ENCODE results near the gene GNPTG. TPM values are rescaled to one million over a fixed set of nuclear protein-coding genes. Genes with fewer than 3 reads are reported as not detected.

The GNPTG gene
- total and polyA plus RNA-seq, 9 of the 15 experiments (the other 6 are each of a cell fraction or from before 2014, with no cell fraction given) = 0.69 to 33.3 (median 13.6) TPM

GRCh38 chr16:1331712-1332617 lies 19.8 kb upstream of the GNPTG start (continued):
- TF ChIP-seq ZZZ3 (IDR thresholded peaks at IDR 0.05) (no peak), KLF10 (CRISPR knock-in tag; IDR thresholded peaks at IDR 0.05) (no peak), HDAC2 (IDR thresholded peaks at IDR 0.05) (no peak), TCFL5 (CRISPR knock-in tag; conservative IDR thresholded peaks at IDR 0.05) (no peak), DLX4 (CRISPR knock-in tag; IDR thresholded peaks at IDR 0.05) (no peak), ZNF140 (CRISPR knock-in tag; IDR thresholded peaks at IDR 0.05) (no peak), LEF1 (IDR thresholded peaks at IDR 0.05) (peak; percentile 32; the same call in 1 of the 2 replicates), C11orf30 (IDR thresholded peaks at IDR 0.05; ENCODE audit: low read depth) (no peak), USF1 (CRISPR knock-in tag; IDR thresholded peaks at IDR 0.05) (no peak), IRF2 (CRISPR knock-in tag; IDR thresholded peaks at IDR 0.05) (no peak), NFE2 (IDR thresholded peaks at IDR 0.05; ENCODE audit: low read depth) (no peak), TCF3 (CRISPR knock-in tag; IDR thresholded peaks at IDR 0.05) (no peak), RREB1 (CRISPR knock-in tag; IDR thresholded peaks at IDR 0.05) (no peak), ATF2 (CRISPR knock-in tag; IDR thresholded peaks at IDR 0.05) (no peak), POLR2A (conservative IDR thresholded peaks at IDR 0.05) (peak; percentile 70), CEBPG (CRISPR knock-in tag; IDR thresholded peaks at IDR 0.05) (no peak), CEBPG (tag; conservative IDR thresholded peaks at IDR 0.05 in 1 of 2, IDR thresholded peaks at IDR 0.05 in 1 of 2) (no peak)
- TF ChIP-seq, protein P1, sequence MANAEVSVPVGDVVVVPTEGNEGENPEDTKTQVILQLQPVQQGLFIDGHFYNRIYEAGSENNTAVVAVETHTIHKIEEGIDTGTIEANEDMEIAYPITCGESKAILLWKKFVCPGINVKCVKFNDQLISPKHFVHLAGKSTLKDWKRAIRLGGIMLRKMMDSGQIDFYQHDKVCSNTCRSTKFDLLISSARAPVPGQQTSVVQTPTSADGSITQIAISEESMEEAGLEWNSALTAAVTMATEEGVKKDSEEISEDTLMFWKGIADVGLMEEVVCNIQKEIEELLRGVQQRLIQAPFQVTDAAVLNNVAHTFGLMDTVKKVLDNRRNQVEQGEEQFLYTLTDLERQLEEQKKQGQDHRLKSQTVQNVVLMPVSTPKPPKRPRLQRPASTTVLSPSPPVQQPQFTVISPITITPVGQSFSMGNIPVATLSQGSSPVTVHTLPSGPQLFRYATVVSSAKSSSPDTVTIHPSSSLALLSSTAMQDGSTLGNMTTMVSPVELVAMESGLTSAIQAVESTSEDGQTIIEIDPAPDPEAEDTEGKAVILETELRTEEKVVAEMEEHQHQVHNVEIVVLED (CRISPR knock-in tag; IDR thresholded peaks at IDR 0.05) = no peak
